Neural cell (in vitro differentiated cells): ENCODE data around the gene TDRD3. TPM values are rescaled to one million over a fixed set of nuclear protein-coding genes. Genes with fewer than 3 reads are reported as not detected.

Source experiments
- H2AFZ ChIP-seq: fragments of 200-600, 300-800 bp; sonication (generic), shearing (Covaris generic); 2 replicates; pipeline ENCODE4 v1.6.0; 2014; ENCODE audit warnings: low read depth, mild to moderate bottlenecking, antibody characterized with exemption, low read length, moderate library complexity
- H3F3A ChIP-seq: fragments of 200-600 bp; shearing (Covaris generic); 2 replicates; pipeline ENCODE4 v1.6.1; 2016; ENCODE audit warnings: mild to moderate bottlenecking, moderate library complexity, mixed read lengths, antibody characterized with exemption, low read length; ENCODE audit not compliant: insufficient read depth, poor library complexity, severe bottlenecking
- H3K27ac ChIP-seq: fragments of 200-600, 300-800 bp; sonication (generic), shearing (Covaris generic); 2 replicates; pipeline ENCODE4 v1.5.1; 2014; ENCODE audit warnings: mild to moderate bottlenecking, low read length, moderate library complexity
- H3K27me3 ChIP-seq: fragments of 300-800, 200-600 bp; sonication (generic), shearing (Covaris generic); 2 replicates; pipeline ENCODE4 v1.6.0; 2014; ENCODE audit warnings: mild to moderate bottlenecking, low read depth, low read length, moderate library complexity; ENCODE audit not compliant: insufficient read depth
- H3K36me3 ChIP-seq: fragments of 300-800, 200-600 bp; sonication (generic), shearing (Covaris generic); 2 replicates; pipeline ENCODE4 v1.5.1; 2014; ENCODE audit warnings: mild to moderate bottlenecking, antibody characterized with exemption, low read length, moderate library complexity; ENCODE audit not compliant: insufficient read depth
- H3K4me2 ChIP-seq: fragments of 300-800, 200-600 bp; sonication (generic), shearing (Covaris generic); 2 replicates; pipeline ENCODE4 v1.6.0; 2014; ENCODE audit warnings: mild to moderate bottlenecking, low read length
- H3K4me3 ChIP-seq: fragments of 300-800, 200-600 bp; sonication (generic), shearing (Covaris generic); 2 replicates; pipeline ENCODE4 v1.5.1; 2014; ENCODE audit warnings: mild to moderate bottlenecking, low read length, moderate library complexity
- H3K79me2 ChIP-seq: fragments of 200-600 bp; shearing (Covaris generic); replicated peaks from 2 replicates; pipeline ENCODE4 v1.6.0; 2014; ENCODE audit warnings: mild to moderate bottlenecking, low read length, moderate library complexity; ENCODE audit not compliant: insufficient read depth
- H3K9ac ChIP-seq: fragments of 300-800, 200-600 bp; sonication (generic), shearing (Covaris generic); 2 replicates; pipeline ENCODE4 v1.6.1; 2016; ENCODE audit warnings: mild to moderate bottlenecking, low read length, mixed read lengths
- H3K9me2 ChIP-seq: fragments of 200-600 bp; shearing (Covaris generic); 2 replicates; pipeline ENCODE4 v1.6.1; 2016; ENCODE audit warnings: mild to moderate bottlenecking, low read length, mixed read lengths; ENCODE audit not compliant: insufficient read depth
- H3K9me3 ChIP-seq: fragments of 200-600, 300-800 bp; sonication (generic), shearing (Covaris generic); 2 replicates; pipeline ENCODE4 v1.6.1; 2016; ENCODE audit warnings: mild to moderate bottlenecking, mixed run types, low read length, moderate library complexity, mixed read lengths
- H4K20me1 ChIP-seq: fragments of 200-600 bp; shearing (Covaris generic); 2 replicates; pipeline ENCODE4 v1.6.1; 2016; ENCODE audit warnings: mild to moderate bottlenecking, mixed run types; ENCODE audit not compliant: insufficient read depth
- CTCF ChIP-seq: fragments of 450-650 bp; IDR thresholded peaks from 2 replicates; pipeline ENCODE4 v1.5.1; 2014; ENCODE audit warnings: antibody characterized with exemption, mild to moderate bottlenecking, moderate library complexity; ENCODE audit not compliant: poor library complexity, severe bottlenecking
- EP300 ChIP-seq: fragments of 450-650 bp; conservative IDR thresholded peaks from 2 replicates; pipeline ENCODE4 v1.6.1; 2014; ENCODE audit warnings: antibody characterized with exemption, mild to moderate bottlenecking, moderate library complexity; ENCODE audit not compliant: poor library complexity, severe bottlenecking
- EZH2 ChIP-seq: fragments of 200-600, 300-800 bp; shearing (Covaris generic), sonication (generic); IDR thresholded peaks from 2 replicates; pipeline ENCODE4 v1.6.1; 2014; ENCODE audit warnings: antibody characterized with exemption, low read length, borderline replicate concordance, mild to moderate bottlenecking; ENCODE audit not compliant: insufficient read depth, poor library complexity, severe bottlenecking
- MXI1 ChIP-seq: fragments of 450-650 bp; conservative IDR thresholded peaks from 2 replicates; pipeline ENCODE4 v1.6.1; 2014; ENCODE audit warnings: antibody characterized with exemption, mild to moderate bottlenecking; ENCODE audit not compliant: poor library complexity, severe bottlenecking
- POLR2AphosphoS5 ChIP-seq: IDR thresholded peaks from 2 replicates; pipeline ENCODE4 v1.6.1; 2012
- RAD21 ChIP-seq: fragments of 450-650 bp; conservative IDR thresholded peaks from 2 replicates; pipeline ENCODE4 v1.6.1; 2014; ENCODE audit warnings: antibody characterized with exemption, mild to moderate bottlenecking, moderate library complexity
- REST ChIP-seq: IDR thresholded peaks from 2 replicates; pipeline ENCODE4 v1.6.1; 2012; ENCODE audit warnings: borderline replicate concordance
- SMC3 ChIP-seq: fragments of 450-650 bp; conservative IDR thresholded peaks from 2 replicates; pipeline ENCODE4 v1.6.1; 2014; ENCODE audit warnings: antibody characterized with exemption, mild to moderate bottlenecking, moderate library complexity; ENCODE audit not compliant: poor library complexity
- TAF1 ChIP-seq: IDR thresholded peaks from 2 replicates; pipeline ENCODE4 v1.6.1; 2012; ENCODE audit warnings: low read depth
- polyA plus RNA-seq: library from polyadenylated mRNA; depleted of rRNA; stranded (reverse); fragments of >200 nt; gene quantifications from 2 replicates; pipeline ENCODE4 v1.2.3, GENCODE V29; 2014

TDRD3 gene
- polyA plus RNA-seq, 1 donor from 2014 or later: 10.0 TPM

- no peaks in the 10 kb centered on the region for H4K20me1 ChIP-seq
- no peak overlapping the region for H3K9ac ChIP-seq
- H2AFZ ChIP-seq: no peak overlapping the region
- no peaks in the 10 kb centered on the region for H3K79me2 ChIP-seq
- H3K36me3 ChIP-seq: no peaks in the 10 kb centered on the region
- no peak overlapping the region for H3K4me2 ChIP-seq
- no peaks in the 10 kb centered on the region for H3F3A ChIP-seq
- no peak for TF ChIP-seq TAF1
- no peak for TF ChIP-seq MXI1
- no peak for TF ChIP-seq POLR2AphosphoS5
- no peak for TF ChIP-seq RAD21
- no peak for TF ChIP-seq REST
- TF ChIP-seq CTCF: no peak
- no peak for TF ChIP-seq SMC3
- no peak for TF ChIP-seq EZH2
- no peak for TF ChIP-seq EP300
- H3K27ac ChIP-seq: no peak overlapping the region
- no peaks in the 10 kb centered on the region for H3K27me3 ChIP-seq
- H3K9me3 ChIP-seq: no peaks in the 10 kb centered on the region
- no peaks in the 10 kb centered on the region for H3K9me2 ChIP-seq
- no peak overlapping the region for H3K4me3 ChIP-seq
These were observed 177.7 kb downstream of the TDRD3 start for GRCh38 chr13:60574735-60575134.

- H3K79me2 ChIP-seq: no peaks in the 10 kb centered on the region
- no peak overlapping the region for H3K4me2 ChIP-seq
- TF ChIP-seq TAF1 (no peak), RAD21 (no peak), POLR2AphosphoS5 (no peak), CTCF (no peak), REST (no peak), MXI1 (no peak), EZH2 (no peak), SMC3 (no peak)
- no peak overlapping the region for H3K9ac ChIP-seq
- H3F3A ChIP-seq: no peaks in the 10 kb centered on the region
- no peak overlapping the region for H3K27ac ChIP-seq
- H4K20me1 ChIP-seq: no peaks in the 10 kb centered on the region
- H2AFZ ChIP-seq: no peak overlapping the region
- H3K9me2 ChIP-seq: no peaks in the 10 kb centered on the region
- no peaks in the 10 kb centered on the region for H3K36me3 ChIP-seq
- no peaks in the 10 kb centered on the region for H3K27me3 ChIP-seq
- H3K4me3 ChIP-seq: no peak overlapping the region
- no peaks in the 10 kb centered on the region for H3K9me3 ChIP-seq
These were observed 178.1 kb downstream of the TDRD3 start for GRCh38 chr13:60575142-60575541.
